ENCODE measurements around the gene TRMT10C. TPM values are rescaled to one million over a fixed set of nuclear protein-coding genes. Genes with fewer than 3 reads are reported as not detected.

TRMT10C gene
- total RNA-seq, 1 donor from 2014 or later = 5.9 TPM

GRCh38 chr3:101530686-101531047 is 31.0 kb upstream of the TRMT10C start:
- Histone ChIP-seq H3K27me3 (no peaks in the 10 kb centered on the region), H3K36me3 (no peaks in the 10 kb centered on the region), H3K9me3 (no peaks in the 10 kb centered on the region), H3K4me1 (peaks cover 0 to 4% of the 10 kb centered on the region in 2 donors), H3K27ac (no peak overlapping the region), H3K4me3 (no peak overlapping the region)
- intact Hi-C loops (cut with DNase I) = no loop called here
- no peak for DNase-seq (ENCODE audit: low spot score in 2 of 2)
- TF ChIP-seq, protein P1, sequence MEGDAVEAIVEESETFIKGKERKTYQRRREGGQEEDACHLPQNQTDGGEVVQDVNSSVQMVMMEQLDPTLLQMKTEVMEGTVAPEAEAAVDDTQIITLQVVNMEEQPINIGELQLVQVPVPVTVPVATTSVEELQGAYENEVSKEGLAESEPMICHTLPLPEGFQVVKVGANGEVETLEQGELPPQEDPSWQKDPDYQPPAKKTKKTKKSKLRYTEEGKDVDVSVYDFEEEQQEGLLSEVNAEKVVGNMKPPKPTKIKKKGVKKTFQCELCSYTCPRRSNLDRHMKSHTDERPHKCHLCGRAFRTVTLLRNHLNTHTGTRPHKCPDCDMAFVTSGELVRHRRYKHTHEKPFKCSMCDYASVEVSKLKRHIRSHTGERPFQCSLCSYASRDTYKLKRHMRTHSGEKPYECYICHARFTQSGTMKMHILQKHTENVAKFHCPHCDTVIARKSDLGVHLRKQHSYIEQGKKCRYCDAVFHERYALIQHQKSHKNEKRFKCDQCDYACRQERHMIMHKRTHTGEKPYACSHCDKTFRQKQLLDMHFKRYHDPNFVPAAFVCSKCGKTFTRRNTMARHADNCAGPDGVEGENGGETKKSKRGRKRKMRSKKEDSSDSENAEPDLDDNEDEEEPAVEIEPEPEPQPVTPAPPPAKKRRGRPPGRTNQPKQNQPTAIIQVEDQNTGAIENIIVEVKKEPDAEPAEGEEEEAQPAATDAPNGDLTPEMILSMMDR (IDR thresholded peaks at IDR 0.05) = no peak

DNA sequence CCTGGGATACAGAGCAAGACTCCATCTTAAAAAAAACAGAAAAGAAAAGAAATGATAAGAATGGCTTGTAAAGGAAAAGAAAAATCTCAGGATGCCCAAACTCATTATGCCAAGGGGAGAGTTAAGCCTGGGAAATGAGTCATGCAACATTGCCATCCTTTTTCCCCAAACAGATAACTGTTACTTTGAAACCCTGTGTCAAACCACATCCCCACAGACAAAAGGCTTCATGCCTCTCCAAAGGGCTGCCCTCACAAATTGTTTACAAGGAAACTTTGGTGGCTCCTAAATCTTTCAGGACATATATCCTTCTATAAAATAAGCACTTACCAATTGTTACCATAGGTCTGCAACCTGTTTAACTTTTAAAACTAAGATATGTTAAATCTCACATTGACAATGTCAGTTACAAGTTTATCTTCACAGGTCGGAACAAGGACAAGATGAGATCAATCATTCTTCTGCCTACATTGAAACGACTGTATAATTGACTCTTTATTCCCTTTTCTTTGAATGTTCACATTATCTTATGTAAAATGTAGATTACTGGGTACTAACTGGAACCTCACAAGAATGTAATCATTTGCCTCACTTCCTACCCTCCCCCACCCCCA is 30.1 kb upstream of the TRMT10C start:
- no peaks in the 10 kb centered on the region for H3K27me3 ChIP-seq
- peaks cover 0 to 4% of the 10 kb centered on the region in 2 donors for H3K4me1 ChIP-seq
- H3K9me3 ChIP-seq = no peaks in the 10 kb centered on the region
- no peaks in the 10 kb centered on the region for H3K36me3 ChIP-seq
- TF ChIP-seq, protein P1 (IDR thresholded peaks at IDR 0.05) = no peak
- no peak overlapping the region for H3K27ac ChIP-seq
- intact Hi-C loops (cut with DNase I) = no loop called here
- no peak for DNase-seq (ENCODE audit: low spot score in 2 of 2)
- no peak overlapping the region for H3K4me3 ChIP-seq

GRCh38 chr3:101532783-101533602 is 28.7 kb upstream of the TRMT10C start:
- Histone ChIP-seq H3K36me3 (no peaks in the 10 kb centered on the region), H3K27ac (peak overlapping the region; percentile 63 to 87), H3K9me3 (no peaks in the 10 kb centered on the region), H3K4me1 (peaks cover 0 to 4% of the 10 kb centered on the region in 2 donors), H3K4me3 (no peak overlapping the region), H3K27me3 (no peaks in the 10 kb centered on the region)
- no peak for DNase-seq (ENCODE audit: low spot score in 2 of 2)
- TF ChIP-seq, protein P1 (IDR thresholded peaks at IDR 0.05) = no peak
- intact Hi-C loops (cut with DNase I) = no loop called here

- H3K4me3 ChIP-seq = no peak overlapping the region
- no peak for DNase-seq (ENCODE audit: low spot score in 2 of 2)
- intact Hi-C loops (cut with DNase I) = no loop called here
- H3K4me1 ChIP-seq = peaks cover 0 to 4% of the 10 kb centered on the region in 2 donors
- peak overlapping the region; percentile 63 to 87 for H3K27ac ChIP-seq
- H3K9me3 ChIP-seq = no peaks in the 10 kb centered on the region
- no peaks in the 10 kb centered on the region for H3K27me3 ChIP-seq
- TF ChIP-seq, protein P1 (IDR thresholded peaks at IDR 0.05) = no peak
- H3K36me3 ChIP-seq = no peaks in the 10 kb centered on the region
These were observed 28.1 kb upstream of the TRMT10C start for GRCh38 chr3:101533603-101533968.

GRCh38 chr3:101535221-101535620 is 26.4 kb upstream of the TRMT10C start:
- TF ChIP-seq, protein P1 (IDR thresholded peaks at IDR 0.05) = no peak
- no peak for DNase-seq (ENCODE audit: low spot score in 2 of 2)
- Histone ChIP-seq H3K9me3 (no peaks in the 10 kb centered on the region), H3K27ac (no peak overlapping the region), H3K4me3 (no peak overlapping the region), H3K27me3 (no peaks in the 10 kb centered on the region), H3K36me3 (no peaks in the 10 kb centered on the region), H3K4me1 (peaks cover 0 to 4% of the 10 kb centered on the region in 2 donors)
- intact Hi-C loops (cut with DNase I) = no loop called here

Data from ascending aorta (tissue), 2 donors.